GM19395 (cell line): ENCODE data around the gene TBC1D5.

ENCODE experiments used
- ATAC-seq: cut with Tn5 transposase; IDR thresholded peaks from one replicate; pipeline ENCODE4 v1.9.1; 2021; ENCODE audit warnings: mild to moderate bottlenecking, moderate library complexity; ENCODE audit not compliant: unreplicated experiment

Gene TBC1D5

DNA sequence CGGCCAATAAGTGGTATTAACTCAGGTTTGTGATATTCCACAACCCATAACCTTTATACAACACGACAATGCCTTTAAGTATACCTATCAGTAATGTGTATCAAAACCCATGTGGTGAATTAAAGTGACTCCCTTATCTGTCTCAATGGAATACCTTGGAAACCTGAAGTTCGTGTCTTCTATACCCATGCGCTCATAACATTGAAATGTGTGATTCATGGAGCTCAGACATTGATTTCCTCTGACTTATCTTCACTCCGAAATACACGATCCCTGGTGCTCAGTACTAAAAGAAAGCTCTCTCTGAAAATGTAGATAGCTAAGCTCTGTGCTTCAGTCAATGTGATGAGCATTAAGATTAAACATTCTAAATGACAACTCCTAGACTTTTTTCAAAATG is 140.3 kb downstream of the TBC1D5 start:
- no peak for ATAC-seq

- ATAC-seq = no peak
These were observed 149.5 kb downstream of the TBC1D5 start for GRCh38 chr3:17592956-17593355.

DNA sequence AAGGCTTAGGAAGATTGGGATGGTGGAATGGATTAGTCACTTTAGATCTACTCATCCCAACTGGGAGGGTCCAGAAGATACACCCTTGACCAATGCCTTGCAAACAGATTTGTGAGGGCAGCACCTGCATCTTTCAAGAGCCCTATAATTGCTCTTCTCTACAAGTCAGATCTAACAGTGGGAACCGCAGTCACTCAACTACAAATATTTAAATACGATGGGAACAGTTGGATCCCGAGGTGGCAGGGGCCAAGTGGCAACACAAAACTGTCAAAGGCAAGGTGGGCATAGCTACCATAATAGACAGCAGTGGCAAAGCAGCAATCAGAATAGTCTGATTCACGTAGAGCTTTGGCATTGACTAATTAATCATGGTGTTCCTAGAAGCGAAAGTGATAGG is 152.0 kb downstream of the TBC1D5 start:
- no peak for ATAC-seq

DNA sequence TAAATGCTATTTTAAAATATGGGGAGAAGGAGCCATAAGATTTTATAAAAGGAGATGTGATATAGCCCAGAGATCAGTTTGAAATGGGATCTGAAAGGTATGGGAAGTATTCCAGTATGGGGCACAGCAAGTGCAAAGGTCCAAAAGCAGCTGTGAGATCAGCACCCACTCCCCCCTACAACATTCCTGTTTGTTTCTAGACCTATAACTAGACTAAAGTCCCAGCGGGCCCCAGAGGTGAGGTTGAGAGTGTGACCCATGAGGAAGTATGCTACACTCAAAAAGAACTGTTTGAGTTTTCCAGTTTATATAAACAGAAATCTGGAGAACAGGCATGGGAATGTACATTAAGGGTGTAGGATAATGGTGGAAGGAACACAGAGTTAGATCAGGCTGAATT is 152.5 kb downstream of the TBC1D5 start:
- ATAC-seq = no peak

GRCh38 chr3:17588422-17588821 is 154.0 kb downstream of the TBC1D5 start:
- ATAC-seq = no peak

DNA sequence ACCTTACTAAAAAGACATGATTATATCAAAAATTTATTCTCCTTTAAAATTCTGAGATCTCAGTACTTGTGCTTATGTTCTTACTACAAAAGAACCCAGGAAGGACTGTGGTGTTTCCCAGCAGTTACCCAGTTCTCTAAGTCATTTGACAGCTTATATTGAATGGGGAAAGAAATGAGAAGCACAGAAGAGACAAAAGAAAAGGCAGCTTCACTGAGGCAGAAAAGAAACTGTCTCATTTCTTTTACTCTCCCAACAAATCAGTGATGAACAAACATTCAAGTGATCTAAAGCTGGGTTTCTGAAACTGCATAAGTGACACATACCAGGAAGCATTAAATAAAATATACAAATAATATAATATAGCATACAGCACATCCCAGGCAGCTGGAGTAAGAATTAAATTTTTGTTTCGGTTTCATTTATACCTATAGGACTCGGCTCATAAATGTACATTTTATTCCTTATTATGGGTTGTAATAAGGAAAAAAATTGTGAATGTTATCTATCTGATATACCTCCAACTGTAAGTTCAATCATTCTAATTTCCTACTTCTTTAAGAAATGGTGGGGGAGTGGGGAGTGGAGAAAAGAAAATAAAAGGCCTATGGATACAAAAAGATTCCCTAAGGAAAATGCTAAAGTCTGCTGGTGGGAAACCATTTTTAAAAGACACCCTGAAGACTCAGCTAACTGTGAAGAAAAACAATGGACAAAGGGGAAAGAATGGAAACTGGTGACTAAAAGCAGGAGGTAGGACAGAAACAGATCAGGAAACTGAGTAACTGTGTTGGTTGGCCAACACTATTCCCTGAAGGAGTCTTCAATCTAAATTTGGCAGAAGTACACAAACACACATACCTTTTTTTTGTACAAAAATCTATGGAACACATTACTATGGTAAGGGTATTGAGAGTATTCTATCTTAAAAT is 156.8 kb downstream of the TBC1D5 start:
- ATAC-seq = no peak

GRCh38 chr3:17584066-17584465 is 158.4 kb downstream of the TBC1D5 start:
- ATAC-seq = no peak

- no peak for ATAC-seq
These were observed 158.9 kb downstream of the TBC1D5 start for GRCh38 chr3:17583530-17583929.

DNA sequence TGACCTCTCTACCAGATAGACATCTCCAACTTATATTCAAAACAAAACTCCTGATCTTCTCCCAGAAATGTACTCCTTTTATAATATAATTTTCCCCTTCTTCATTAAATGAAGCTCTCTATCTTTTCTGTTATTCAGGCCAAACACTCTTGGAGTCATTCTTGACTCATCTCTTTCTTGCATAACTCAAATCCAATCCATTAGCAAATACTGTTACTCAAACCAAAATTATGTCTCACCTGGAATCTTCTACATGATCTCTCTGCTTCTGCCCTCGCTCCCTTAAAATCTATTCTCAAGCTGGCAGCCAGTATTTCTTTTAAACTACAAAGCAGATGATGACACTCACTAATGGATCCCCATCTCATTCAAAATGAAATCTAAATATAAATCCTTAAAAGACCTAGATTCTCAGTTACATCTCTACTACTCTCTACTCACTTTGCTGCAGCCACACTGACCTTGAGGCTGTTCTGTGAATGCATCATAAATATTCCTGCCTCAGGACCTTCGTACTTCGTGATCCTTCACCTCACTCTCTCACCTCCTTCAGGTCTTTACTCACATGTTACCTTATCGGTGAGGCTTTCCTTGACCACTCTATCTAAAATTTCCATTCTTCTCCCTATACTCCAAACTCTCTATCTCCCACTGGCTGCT is 160.9 kb downstream of the TBC1D5 start:
- no peak for ATAC-seq

- ATAC-seq = no peak
These were observed 161.5 kb downstream of the TBC1D5 start for GRCh38 chr3:17580901-17581300.

DNA sequence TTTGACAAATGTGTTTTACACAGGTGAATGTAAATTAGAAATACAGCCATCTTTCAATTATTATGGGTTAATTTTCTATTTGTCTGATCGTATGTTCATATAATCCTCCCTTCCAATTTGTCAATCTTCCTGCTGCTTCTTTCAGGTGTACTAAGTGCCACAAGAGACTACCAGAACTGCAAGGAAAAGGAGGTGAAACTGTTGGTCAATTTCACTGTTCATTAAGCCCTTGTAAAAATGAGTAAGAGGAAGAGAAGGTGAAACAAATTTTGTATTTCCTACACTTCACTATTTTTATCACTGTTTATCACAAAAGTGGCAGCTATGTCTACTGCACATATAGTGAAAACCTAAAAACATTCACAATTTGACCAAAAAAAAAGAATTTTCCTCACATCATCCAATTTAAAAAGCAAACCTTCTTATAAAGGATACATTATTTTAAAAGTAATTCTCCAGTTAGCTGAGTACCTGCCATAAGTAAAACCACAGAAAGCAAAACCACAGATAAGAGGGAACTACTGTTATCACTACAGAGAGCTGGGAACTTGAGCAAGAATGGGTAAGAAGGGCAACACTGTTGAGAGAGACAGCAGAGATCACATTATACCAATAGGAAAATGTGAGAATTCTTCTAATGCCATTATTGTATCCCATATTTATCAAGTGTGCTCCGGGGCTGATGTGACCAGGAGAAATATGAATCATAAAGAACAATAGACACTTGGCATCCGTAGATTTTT is 163.0 kb downstream of the TBC1D5 start:
- ATAC-seq = peak; percentile 100

- no peak for ATAC-seq
These were observed 164.5 kb downstream of the TBC1D5 start for GRCh38 chr3:17577796-17578520.

GRCh38 chr3:17573396-17573795 is 169.0 kb downstream of the TBC1D5 start:
- peak; percentile 97 for ATAC-seq

- no peak for ATAC-seq
These were observed 170.7 kb downstream of the TBC1D5 start for GRCh38 chr3:17571686-17572085.

DNA sequence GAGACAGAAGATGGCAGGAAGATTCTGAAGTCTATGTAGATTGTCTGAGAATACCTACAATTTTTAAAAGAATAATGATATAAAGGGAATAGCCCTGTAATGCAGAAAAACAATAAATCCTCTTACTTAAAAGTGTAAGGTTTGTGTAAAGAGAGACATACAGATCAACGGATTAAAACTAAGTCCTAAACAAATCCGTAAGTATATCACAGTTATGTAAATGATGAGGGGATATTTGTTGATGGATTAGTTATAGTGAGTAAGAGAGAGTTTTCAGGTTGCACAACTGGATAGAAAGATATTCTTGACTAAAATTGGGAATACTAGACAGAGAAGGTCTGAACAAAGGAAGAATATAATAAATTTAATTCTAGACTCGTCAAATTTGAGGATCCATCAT is 179.6 kb downstream of the TBC1D5 start:
- no peak for ATAC-seq

DNA sequence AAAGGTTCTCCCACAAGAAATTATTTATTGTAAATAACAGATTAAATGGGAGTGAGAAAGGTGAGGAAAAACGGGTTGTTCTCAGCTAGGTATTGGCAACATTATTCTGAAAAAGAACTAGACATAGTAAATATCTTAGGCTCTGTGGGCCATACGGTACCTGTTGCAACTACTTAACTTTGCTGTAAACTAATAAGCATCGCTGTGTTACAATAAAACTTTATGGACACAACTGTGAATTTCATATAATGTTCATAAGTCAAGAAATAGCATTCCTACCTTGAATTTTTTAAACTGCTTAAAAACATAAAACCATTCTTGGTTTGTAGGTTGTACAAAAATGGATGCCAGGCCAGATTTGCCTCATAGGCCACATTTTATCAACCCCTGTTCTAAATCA is 183.9 kb downstream of the TBC1D5 start:
- ATAC-seq = no peak

GRCh38 chr3:17557749-17558463 is 184.5 kb downstream of the TBC1D5 start:
- no peak for ATAC-seq

GRCh38 chr3:17555525-17555924 is 186.9 kb downstream of the TBC1D5 start:
- ATAC-seq = no peak

- ATAC-seq = no peak
These were observed 188.4 kb downstream of the TBC1D5 start for GRCh38 chr3:17554078-17554477.

- no peak for ATAC-seq
These were observed 189.4 kb downstream of the TBC1D5 start for GRCh38 chr3:17553080-17553479.
